Endothelial cell of umbilical vein (primary cell): Measurements from ENCODE around the gene EEF2K. TPM values are rescaled to one million over a fixed set of nuclear protein-coding genes. Genes with fewer than 3 reads are reported as not detected.

Source experiments
- BruUV-seq: library from RNA; stranded (reverse); fragments of 400-500 nt; replicated peaks from 2 replicates; lab custom pipeline; 2021; lab: Mats Ljungman, UMichigan
- CTCF ChIA-PET: fragments of 300-600, 350-600 bp; sonication (Branson Sonifier 250); formaldehyde crosslinking; loops from one replicate; lab custom pipeline; 2021; ENCODE audit warnings: antibody characterized with exemption, inconsistent platforms; lab: Charles Lee
- POLR2A ChIA-PET: fragments of 300-600, 350-600 bp; sonication (Branson Sonifier 250); formaldehyde crosslinking; loops from one replicate; lab custom pipeline; 2021; ENCODE audit warnings: antibody characterized with exemption, inconsistent platforms; lab: Charles Lee
- DNase-seq: peaks from one replicate; pipeline ENCODE4 v3.0.0-alpha.2; 2011; ENCODE audit warnings: low read depth, low spot score
- FAIRE-seq: peaks from 2 replicates; lab custom pipeline; 2011; peaks lifted over from hg19 to GRCh38; lab: Jason Lieb, UNC
- H2AFZ ChIP-seq: 2 replicates; pipeline ENCODE4 v1.6.0; 2012; ENCODE audit warnings: low read depth, low read length, control low read depth, inconsistent platforms
- H3K27ac ChIP-seq: 2 replicates; pipeline ENCODE4 v1.5.1; 2011; ENCODE audit warnings: low read depth, mild to moderate bottlenecking, control low read depth, low read length, moderate library complexity; ENCODE audit not compliant: insufficient read depth
- H3K27me3 ChIP-seq, 2 experiments: 2 replicates each; pipeline versions ENCODE4 v1.6.0 to v1.6.1; 2011; ENCODE audit warnings: low read length in 2 of 2, mixed read lengths in 1 of 2; ENCODE audit not compliant: control insufficient read depth in 2 of 2, insufficient read depth in 2 of 2
- H3K36me3 ChIP-seq, 2 experiments: 2 replicates in 1 of 2; 3 replicates in 1 of 2; pipeline ENCODE4 v1.5.1; 2011; ENCODE audit warnings: low read length in 2 of 2, mild to moderate bottlenecking in 1 of 2, moderate library complexity in 1 of 2; ENCODE audit not compliant: control insufficient read depth in 2 of 2, insufficient read depth in 2 of 2; ENCODE audit errors: extremely low read depth in 1 of 2
- H3K4me1 ChIP-seq: 3 replicates; pipeline ENCODE4 v1.5.1; 2011; ENCODE audit warnings: mild to moderate bottlenecking, low read length; ENCODE audit not compliant: control insufficient read depth, insufficient read depth; ENCODE audit errors: extremely low read depth
- H3K4me2 ChIP-seq: 2 replicates; pipeline ENCODE4 v1.6.1; 2011; ENCODE audit warnings: low read length, control low read depth, mixed read lengths; ENCODE audit not compliant: insufficient read depth
- H3K4me3 ChIP-seq, 3 experiments: fragments of 200-600 bp in 1 of 3; sonication (generic), shearing (Covaris generic) in 1 of 3; replicated peaks in 1 of 3; 2 replicates each; pipeline ENCODE4 v1.5.1; 2011 to 2016; ENCODE audit warnings: control low read depth in 3 of 3, low read length in 3 of 3, mild to moderate bottlenecking in 2 of 3, inconsistent platforms in 1 of 3, low read depth in 1 of 3, moderate library complexity in 1 of 3; ENCODE audit not compliant: insufficient read depth in 1 of 3
- H3K79me2 ChIP-seq: 2 replicates; pipeline ENCODE4 v1.6.0; 2012; ENCODE audit warnings: low read length, inconsistent platforms; ENCODE audit not compliant: control insufficient read depth, insufficient read depth
- H3K9ac ChIP-seq: replicated peaks from 2 replicates; pipeline ENCODE3; 2011; ENCODE audit warnings: low read length, control low read depth; ENCODE audit not compliant: insufficient read depth; ENCODE audit errors: extremely low read depth
- H3K9me1 ChIP-seq: replicated peaks from 3 replicates; pipeline ENCODE4 v1.6.0; 2011; ENCODE audit warnings: mild to moderate bottlenecking, low read length; ENCODE audit not compliant: control insufficient read depth, insufficient read depth; ENCODE audit errors: extremely low read depth
- H3K9me3 ChIP-seq: replicated peaks from 2 replicates; pipeline ENCODE4 v1.5.1; 2012; ENCODE audit warnings: low read length, inconsistent platforms; ENCODE audit not compliant: control insufficient read depth, insufficient read depth
- H4K20me1 ChIP-seq: replicated peaks from 2 replicates; pipeline ENCODE3; 2011; ENCODE audit warnings: mild to moderate bottlenecking, low read length; ENCODE audit not compliant: control insufficient read depth, insufficient read depth; ENCODE audit errors: extremely low read depth
- CTCF ChIP-seq, 2 donors: IDR thresholded peaks; 1 replicate in 1 of 2; 2 replicates in 1 of 2; pipeline ENCODE4 v1.5.1; 2011; ENCODE audit warnings: low read length in 2 of 2, mild to moderate bottlenecking in 2 of 2, moderate library complexity in 2 of 2, control low read depth in 1 of 2, inconsistent platforms in 1 of 2, low read depth in 1 of 2; ENCODE audit not compliant: insufficient read depth in 1 of 2; ENCODE audit errors: extremely low read depth in 1 of 2
- EZH2 ChIP-seq: IDR thresholded peaks from 2 replicates; pipeline ENCODE4 v1.6.1; 2012; ENCODE audit warnings: borderline replicate concordance, low read depth, mild to moderate bottlenecking, moderate library complexity, low read length, inconsistent platforms; ENCODE audit not compliant: severe bottlenecking
- FOS ChIP-seq: IDR thresholded peaks from 2 replicates; pipeline ENCODE4 v1.6.1; 2011; ENCODE audit warnings: mild to moderate bottlenecking, low read length, moderate library complexity, borderline replicate concordance; ENCODE audit not compliant: insufficient read depth
- JUN ChIP-seq: IDR thresholded peaks from 2 replicates; pipeline ENCODE4 v1.6.1; 2011; ENCODE audit warnings: borderline replicate concordance, low read depth; ENCODE audit not compliant: insufficient read length, insufficient read depth
- MYC ChIP-seq: IDR thresholded peaks from one replicate; pipeline ENCODE4 v1.6.1; 2011; ENCODE audit warnings: mild to moderate bottlenecking, low read depth, low read length
- POLR2A ChIP-seq: IDR thresholded peaks from 2 replicates; pipeline ENCODE4 v1.6.1; 2012; ENCODE audit warnings: low read depth, mild to moderate bottlenecking, control low read depth, low read length
- POLR2AphosphoS5 ChIP-seq: IDR thresholded peaks from 2 replicates; pipeline ENCODE4 v1.6.1; 2012; ENCODE audit warnings: low read depth, mild to moderate bottlenecking, control low read depth, low read length, moderate library complexity; ENCODE audit not compliant: insufficient read depth
- dilution Hi-C: fragments of 300-500 bp; cut with MboI; formaldehyde crosslinking; loops from one replicate; pipeline ENCODE4 v1.15.0; 2019; ENCODE audit warnings: low sequenced_read_pairs; ENCODE audit not compliant: extremely low pct_ligation_motif_present
- intact Hi-C: fragments of 100-400 bp; cut with micrococcal nuclease; formaldehyde crosslinking; loops from one replicate; pipeline ENCODE4 v1.10.0; 2022
- polyA plus RNA-seq, 4 experiments: library from polyadenylated mRNA; depleted of rRNA in 3 of 4; stranded (reverse) in 3 of 4; unstranded in 1 of 4; fragments of >200 nt; gene quantifications; 2 replicates each; pipeline versions ENCODE4 v1.2.1 to v1.2.3, GENCODE V29; 2011 to 2012; ENCODE audit warnings: missing spikeins in 1 of 4
- total RNA-seq: library from RNA; stranded (reverse); gene quantifications from 2 replicates; pipeline ENCODE4 v1.2.3, GENCODE V29; 2021
- TF ChIP-seq, protein P1 (sequence below): IDR thresholded peaks from 2 replicates; pipeline ENCODE4 v1.6.1; 2011; ENCODE audit not compliant: insufficient read depth, insufficient read length

Gene EEF2K
- total and polyA plus RNA-seq, 2 donors (not counting 3 experiments of a cell fraction or from before 2014, with no cell fraction given): 16.0 to 48.6 TPM

DNA sequence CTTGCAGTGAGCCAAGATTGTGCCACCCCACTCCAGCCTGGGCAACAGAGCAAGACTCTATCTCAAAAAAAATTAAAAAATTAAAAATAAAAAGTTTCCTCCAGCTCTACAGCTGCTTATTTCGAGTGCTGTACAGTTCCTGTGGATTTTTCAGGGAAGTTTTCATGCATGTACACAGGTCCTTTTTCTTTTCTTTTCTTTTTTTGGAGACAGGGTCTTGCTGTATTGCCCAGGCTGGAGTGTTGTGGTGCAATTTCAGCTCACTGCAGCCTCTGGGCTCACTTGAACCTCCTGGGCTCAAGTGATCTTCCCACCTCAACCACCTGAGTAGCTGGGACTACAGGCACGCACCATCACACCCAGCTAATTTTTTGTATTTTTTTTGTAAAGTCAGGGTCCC lies 15.9 kb downstream of the EEF2K start:
- BruUV-seq: no TSS peak
- Histone ChIP-seq H2AFZ (no peak overlapping the region), H3K9me3 (no peaks in the 10 kb centered on the region), H3K4me2 (no peak overlapping the region), H3K4me3 (no peak overlapping the region), H3K4me1 (no peaks in the 10 kb centered on the region), H3K27me3 (no peaks in the 10 kb centered on the region), H3K27ac (no peak overlapping the region), H3K9ac (no peak overlapping the region), H4K20me1 (peaks cover 2% of the 10 kb centered on the region), H3K36me3 (peaks cover 3% of the 10 kb centered on the region in 2 experiments), H3K9me1 (no peaks in the 10 kb centered on the region), H3K79me2 (peaks cover 9% of the 10 kb centered on the region)
- ChIA-PET CTCF (interaction anchor here (1.0 to 1.3 kb wide), 2 partner anchors 11 to 16 kb away, joined by 3 read pairs; partner anchors contain the start of gene EEF2K), POLR2A (no interaction called here)
- dilution Hi-C loops (no loop called here), intact Hi-C loops (no loop called here)
- FAIRE-seq (no peak), DNase-seq (no peak)
- TF ChIP-seq POLR2AphosphoS5 (no peak), EZH2 (no peak), POLR2A (no peak), MYC (no peak), FOS (no peak), CTCF (IDR thresholded peaks at IDR 0.05; ENCODE audit: extremely low read depth in 1 of 2, insufficient read depth in 1 of 2, low read depth in 1 of 2, low read length in 2 of 2) (no peak), JUN (no peak)
- TF ChIP-seq, protein P1, sequence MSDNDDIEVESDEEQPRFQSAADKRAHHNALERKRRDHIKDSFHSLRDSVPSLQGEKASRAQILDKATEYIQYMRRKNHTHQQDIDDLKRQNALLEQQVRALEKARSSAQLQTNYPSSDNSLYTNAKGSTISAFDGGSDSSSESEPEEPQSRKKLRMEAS: no peak
